Type B pancreatic cell (in vitro differentiated cells): ENCODE results near the gene BTD. TPM values are rescaled to one million over a fixed set of nuclear protein-coding genes. Genes with fewer than 3 reads are reported as not detected.
A peak's percentile ranks its signal among the peaks of the same experiment; 100 is the strongest.

Experiments used
- DNase-seq: peaks from one replicate; pipeline ENCODE4 v3.0.0; 2021; ENCODE audit warnings: mixed read lengths; ENCODE audit not compliant: unreplicated experiment; ENCODE audit errors: extremely low spot score
- H3K27ac Mint-ChIP-seq: 2 replicates; pipeline ENCODE4 v1.8.0; 2021; ENCODE audit warnings: mild to moderate bottlenecking, mixed read lengths
- H3K27me3 Mint-ChIP-seq: 2 replicates; pipeline ENCODE4 v1.8.0; 2021; ENCODE audit warnings: mixed read lengths
- H3K36me3 Mint-ChIP-seq: 2 replicates; pipeline ENCODE4 v1.8.0; 2021; ENCODE audit warnings: mixed read lengths
- H3K4me1 Mint-ChIP-seq: one replicate; pipeline ENCODE4 v1.8.0; 2021; ENCODE audit warnings: mixed read lengths; ENCODE audit not compliant: unreplicated experiment
- H3K4me3 Mint-ChIP-seq: 2 replicates; pipeline ENCODE4 v1.8.0; 2021; ENCODE audit warnings: mild to moderate bottlenecking, mixed read lengths
- H3K9me3 Mint-ChIP-seq: 2 replicates; pipeline ENCODE4 v1.8.0; 2021; ENCODE audit warnings: mixed read lengths
- microRNA-seq: library from miRNA; unstranded; fragments of <30 nt; microRNA quantifications from one replicate; pipeline ENCODE4, GENCODE V29; 2020
- total RNA-seq: library from RNA; stranded (reverse); gene quantifications from 2 replicates; pipeline ENCODE4 v1.2.1, GENCODE V29; 2021; ENCODE audit warnings: low replicate concordance
- TF ChIP-seq, protein P1 (sequence below): fragments of 200-600 bp; sonication (generic); conservative IDR thresholded peaks from 2 replicates; pipeline ENCODE4 v1.5.0; 2021; ENCODE audit warnings: antibody characterized with exemption, mild to moderate bottlenecking

BTD gene
- total RNA-seq, 1 donor from 2014 or later, result 12.2 TPM

DNA sequence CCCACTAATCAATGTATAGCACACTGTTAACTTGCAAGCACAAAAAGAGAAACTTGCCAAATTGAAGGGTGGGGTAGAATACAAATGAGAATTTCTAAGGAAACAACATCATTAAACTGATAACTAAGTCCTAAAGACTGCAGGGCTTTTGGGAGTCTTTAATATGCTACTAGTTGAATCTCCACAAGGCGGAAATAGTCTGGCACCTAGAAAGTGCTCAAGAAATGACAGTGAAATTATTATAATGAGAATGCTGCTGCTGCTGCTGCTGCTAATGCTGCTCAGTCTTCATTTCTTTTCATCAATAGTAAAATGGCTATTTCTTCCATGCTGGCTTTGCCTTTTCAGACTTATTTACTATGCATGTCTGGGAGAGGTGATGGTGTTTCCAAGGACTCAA, 91.8 kb downstream of the BTD start:
- H3K4me1 Mint-ChIP-seq, result peaks cover 6% of the 10 kb centered on the region
- H3K27me3 Mint-ChIP-seq, result no peaks in the 10 kb centered on the region
- H3K9me3 Mint-ChIP-seq, result no peaks in the 10 kb centered on the region
- no peak for DNase-seq
- no peak overlapping the region for H3K4me3 Mint-ChIP-seq
- H3K27ac Mint-ChIP-seq, result no peak overlapping the region
- peaks cover 14% of the 10 kb centered on the region for H3K36me3 Mint-ChIP-seq
- TF ChIP-seq, protein P1, sequence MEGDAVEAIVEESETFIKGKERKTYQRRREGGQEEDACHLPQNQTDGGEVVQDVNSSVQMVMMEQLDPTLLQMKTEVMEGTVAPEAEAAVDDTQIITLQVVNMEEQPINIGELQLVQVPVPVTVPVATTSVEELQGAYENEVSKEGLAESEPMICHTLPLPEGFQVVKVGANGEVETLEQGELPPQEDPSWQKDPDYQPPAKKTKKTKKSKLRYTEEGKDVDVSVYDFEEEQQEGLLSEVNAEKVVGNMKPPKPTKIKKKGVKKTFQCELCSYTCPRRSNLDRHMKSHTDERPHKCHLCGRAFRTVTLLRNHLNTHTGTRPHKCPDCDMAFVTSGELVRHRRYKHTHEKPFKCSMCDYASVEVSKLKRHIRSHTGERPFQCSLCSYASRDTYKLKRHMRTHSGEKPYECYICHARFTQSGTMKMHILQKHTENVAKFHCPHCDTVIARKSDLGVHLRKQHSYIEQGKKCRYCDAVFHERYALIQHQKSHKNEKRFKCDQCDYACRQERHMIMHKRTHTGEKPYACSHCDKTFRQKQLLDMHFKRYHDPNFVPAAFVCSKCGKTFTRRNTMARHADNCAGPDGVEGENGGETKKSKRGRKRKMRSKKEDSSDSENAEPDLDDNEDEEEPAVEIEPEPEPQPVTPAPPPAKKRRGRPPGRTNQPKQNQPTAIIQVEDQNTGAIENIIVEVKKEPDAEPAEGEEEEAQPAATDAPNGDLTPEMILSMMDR, result peak; percentile 46

DNA sequence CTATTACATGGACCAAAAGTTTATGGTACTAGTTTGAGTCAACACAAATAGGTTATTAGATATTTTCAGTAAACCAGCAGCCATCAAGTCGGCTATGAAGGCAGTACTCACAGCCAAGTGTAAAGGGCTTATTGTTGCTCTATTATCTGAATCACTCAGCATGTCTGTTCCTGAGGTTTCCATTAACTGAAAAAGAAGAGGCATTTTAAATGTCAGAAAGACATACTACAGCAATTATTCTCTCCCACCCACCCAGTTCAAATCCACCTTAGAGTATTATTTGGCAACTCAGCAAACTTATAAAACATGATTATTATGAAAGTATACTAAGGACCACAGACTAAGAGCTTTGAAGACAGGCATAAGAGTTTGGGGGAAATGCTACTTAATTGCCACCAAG, 93.1 kb downstream of the BTD start:
- Mint-ChIP-seq H3K36me3 (peaks cover 23% of the 10 kb centered on the region), H3K4me1 (peaks cover 6% of the 10 kb centered on the region), H3K4me3 (no peak overlapping the region), H3K27me3 (no peaks in the 10 kb centered on the region), H3K27ac (no peak overlapping the region), H3K9me3 (no peaks in the 10 kb centered on the region)
- TF ChIP-seq, protein P1, result no peak
- DNase-seq, result no peak

Small RNA genes lying within 50 kb of the gene (microRNA-seq; reads per million reads assigned to microRNA genes)
- not detected for gene MIR3134

Other genes starting within 250 kb of the BTD start
- gene METTL6, start 174.2 kb upstream of the BTD start, total RNA-seq, result 19.3 and 20.1 TPM in 2 replicates
- gene EAF1, start 174.1 kb upstream of the BTD start, total RNA-seq, result 23.1 and 23.5 TPM in 2 replicates
- 2.4 and 4.1 TPM in 2 replicates for gene COLQ, start 80.0 kb upstream of the BTD start, total RNA-seq
- 16.5 and 20.5 TPM in 2 replicates for gene HACL1, start 176 bp upstream of the BTD start, total RNA-seq
- gene ANKRD28, start 196.2 kb downstream of the BTD start, total RNA-seq, result 32.1 and 44.3 TPM in 2 replicates